HG02970 (cell line): Measurements from ENCODE around the gene IL1RL2.

Experiments used
- ATAC-seq: cut with Tn5 transposase; IDR thresholded peaks from one replicate; pipeline ENCODE4 v1.9.1; 2021; ENCODE audit warnings: mild to moderate bottlenecking, moderate library complexity, moderate number of reproducible peaks; ENCODE audit not compliant: unreplicated experiment, low FRiP score

The IL1RL2 gene

GRCh38 chr2:102235491-102235890 lies 48.7 kb downstream of the IL1RL2 start:
- no peak for ATAC-seq

- ATAC-seq, result no peak
Measured at GRCh38 chr2:102236132-102236531, 49.3 kb downstream of the IL1RL2 start.

GRCh38 chr2:102237176-102237575 lies 50.4 kb downstream of the IL1RL2 start:
- ATAC-seq, result no peak

GRCh38 chr2:102238039-102238756 lies 51.4 kb downstream of the IL1RL2 start:
- ATAC-seq, result no peak

GRCh38 chr2:102238778-102239177 lies 52.0 kb downstream of the IL1RL2 start:
- ATAC-seq, result no peak

GRCh38 chr2:102239344-102239743 lies 52.5 kb downstream of the IL1RL2 start:
- no peak for ATAC-seq

GRCh38 chr2:102240640-102241370 lies 54.0 kb downstream of the IL1RL2 start:
- peak; percentile 56 for ATAC-seq

GRCh38 chr2:102241616-102242305 lies 54.9 kb downstream of the IL1RL2 start:
- ATAC-seq, result no peak

GRCh38 chr2:102245266-102246151 lies 58.7 kb downstream of the IL1RL2 start:
- ATAC-seq, result no peak

GRCh38 chr2:102250278-102250821 lies 63.5 kb downstream of the IL1RL2 start:
- ATAC-seq, result no peak

GRCh38 chr2:102251042-102251848 lies 64.4 kb downstream of the IL1RL2 start:
- no peak for ATAC-seq

- ATAC-seq, result no peak
Measured at GRCh38 chr2:102251849-102252203, 65.0 kb downstream of the IL1RL2 start.

- no peak for ATAC-seq
Measured at GRCh38 chr2:102252236-102252635, 65.4 kb downstream of the IL1RL2 start.

GRCh38 chr2:102253140-102253752 lies 66.4 kb downstream of the IL1RL2 start:
- ATAC-seq, result no peak

GRCh38 chr2:102253753-102254150 lies 66.9 kb downstream of the IL1RL2 start:
- no peak for ATAC-seq

- no peak for ATAC-seq
Measured at GRCh38 chr2:102256276-102256675, 69.5 kb downstream of the IL1RL2 start.

GRCh38 chr2:102256874-102257462 lies 70.1 kb downstream of the IL1RL2 start:
- ATAC-seq, result no peak

- no peak for ATAC-seq
Measured at GRCh38 chr2:102258025-102258385, 71.2 kb downstream of the IL1RL2 start.
